ENCODE measurements around the gene ZMPSTE24.

ZMPSTE24 gene

GRCh38 chr1:40245686-40246085, 12.3 kb upstream of the ZMPSTE24 start:
- no peaks in the 10 kb centered on the region for H3K9me3 Mint-ChIP-seq
- no peaks in the 10 kb centered on the region for H3K36me3 Mint-ChIP-seq (ENCODE audit: low read depth)
- H3K27me3 Mint-ChIP-seq: peaks cover 1% of the 10 kb centered on the region
- no peak overlapping the region for H3K4me3 Mint-ChIP-seq
- H3K4me1 Mint-ChIP-seq (ENCODE audit: low read depth): peaks cover 12% of the 10 kb centered on the region
- H3K27ac Mint-ChIP-seq: no peak overlapping the region
- intact Hi-C loops (cut with micrococcal nuclease): no loop called here

GRCh38 chr1:40247655-40248054, 10.4 kb upstream of the ZMPSTE24 start, which contains the start of gene TMCO2:
TSS of gene TMCO2 (plus strand) at chr1:40247937. CDS start at chr1:40247994, 57 bp downstream.
- Mint-ChIP-seq H3K4me1 (ENCODE audit: low read depth) (peaks cover 6% of the 10 kb centered on the region), H3K27ac (no peak within 1 kb of the TSS), H3K9me3 (no peaks in the 10 kb centered on the region), H3K36me3 (ENCODE audit: low read depth) (no peaks in the 10 kb centered on the region), H3K4me3 (no peak within 1 kb of the TSS), H3K27me3 (peaks cover 1% of the 10 kb centered on the region)
- intact Hi-C loops (cut with micrococcal nuclease): no loop called here

GRCh38 chr1:40248412-40248811, 9.6 kb upstream of the ZMPSTE24 start:
- intact Hi-C loops (cut with micrococcal nuclease): no loop called here
- H3K4me3 Mint-ChIP-seq: no peak overlapping the region
- H3K9me3 Mint-ChIP-seq: no peaks in the 10 kb centered on the region
- peaks cover 1% of the 10 kb centered on the region for H3K27me3 Mint-ChIP-seq
- peaks cover 6% of the 10 kb centered on the region for H3K4me1 Mint-ChIP-seq (ENCODE audit: low read depth)
- H3K36me3 Mint-ChIP-seq (ENCODE audit: low read depth): no peaks in the 10 kb centered on the region
- no peak overlapping the region for H3K27ac Mint-ChIP-seq

- no peaks in the 10 kb centered on the region for H3K36me3 Mint-ChIP-seq (ENCODE audit: low read depth)
- H3K27me3 Mint-ChIP-seq: no peaks in the 10 kb centered on the region
- peaks cover 6% of the 10 kb centered on the region for H3K4me1 Mint-ChIP-seq (ENCODE audit: low read depth)
- no peaks in the 10 kb centered on the region for H3K9me3 Mint-ChIP-seq
- intact Hi-C loops (cut with micrococcal nuclease): no loop called here
- H3K27ac Mint-ChIP-seq: peak overlapping the region; percentile 42
- H3K4me3 Mint-ChIP-seq: no peak overlapping the region
Observed at GRCh38 chr1:40251456-40251855, 6.6 kb upstream of the ZMPSTE24 start.

- Mint-ChIP-seq H3K4me1 (ENCODE audit: low read depth) (peaks cover 6% of the 10 kb centered on the region), H3K27ac (peak overlapping the region; percentile 30), H3K27me3 (no peaks in the 10 kb centered on the region), H3K36me3 (ENCODE audit: low read depth) (peaks cover 5% of the 10 kb centered on the region), H3K4me3 (no peak overlapping the region), H3K9me3 (no peaks in the 10 kb centered on the region)
- intact Hi-C loops (cut with micrococcal nuclease): no loop called here
Observed at GRCh38 chr1:40252601-40253000, 5.4 kb upstream of the ZMPSTE24 start.

- intact Hi-C loops (cut with micrococcal nuclease): loop anchor here (5.0 kb wide), 2 partner anchors 93 to 277 kb away; partner anchors contain the start of genes RLF and ZNF684
- H3K36me3 Mint-ChIP-seq (ENCODE audit: low read depth): peaks cover 26% of the 10 kb centered on the region
- H3K4me3 Mint-ChIP-seq: no peak overlapping the region
- no peaks in the 10 kb centered on the region for H3K9me3 Mint-ChIP-seq
- no peak overlapping the region for H3K27ac Mint-ChIP-seq
- H3K4me1 Mint-ChIP-seq (ENCODE audit: low read depth): peaks cover 6% of the 10 kb centered on the region
- no peaks in the 10 kb centered on the region for H3K27me3 Mint-ChIP-seq
Observed at GRCh38 chr1:40255231-40255630, 2.8 kb upstream of the ZMPSTE24 start.

- H3K36me3 Mint-ChIP-seq (ENCODE audit: low read depth): peaks cover 39% of the 10 kb centered on the region
- H3K9me3 Mint-ChIP-seq: no peaks in the 10 kb centered on the region
- peaks cover 3% of the 10 kb centered on the region for H3K4me1 Mint-ChIP-seq (ENCODE audit: low read depth)
- no peak overlapping the region for H3K27ac Mint-ChIP-seq
- H3K4me3 Mint-ChIP-seq: peak overlapping the region; percentile 97
- intact Hi-C loops (cut with micrococcal nuclease): loop anchor here (5.0 kb wide), 2 partner anchors 94 to 276 kb away; partner anchors contain the start of genes RLF and ZNF684
- no peaks in the 10 kb centered on the region for H3K27me3 Mint-ChIP-seq
Observed at GRCh38 chr1:40256401-40257084, 1.5 kb upstream of the ZMPSTE24 start.

- H3K36me3 Mint-ChIP-seq (ENCODE audit: low read depth): peaks cover 47% of the 10 kb centered on the region
- H3K27ac Mint-ChIP-seq: peak overlapping the region; percentile 99
Observed at GRCh38 chr1:40257313-40257687, 736 bp upstream of the ZMPSTE24 start.

GRCh38 chr1:40258445-40258769, 371 bp downstream of the ZMPSTE24 start:
- intact Hi-C loops (cut with micrococcal nuclease): loop anchor here (1.0 to 5.0 kb wide), 3 partner anchors 17 to 274 kb away; partner anchors contain the start of genes RLF and ZNF684
- Mint-ChIP-seq H3K27ac (peak overlapping the region; percentile 99), H3K4me1 (ENCODE audit: low read depth) (peaks cover 6% of the 10 kb centered on the region), H3K27me3 (no peaks in the 10 kb centered on the region), H3K36me3 (ENCODE audit: low read depth) (peaks cover 58% of the 10 kb centered on the region), H3K4me3 (peak overlapping the region; percentile 97), H3K9me3 (no peaks in the 10 kb centered on the region)

More at GRCh38 chr1:40257313-40257687, 736 bp upstream of the ZMPSTE24 start:
- intact Hi-C loops (cut with micrococcal nuclease): loop anchor here (5.0 kb wide), 2 partner anchors 95 to 275 kb away; partner anchors contain the start of genes RLF and ZNF684
- H3K27me3 Mint-ChIP-seq: no peaks in the 10 kb centered on the region
- no peaks in the 10 kb centered on the region for H3K9me3 Mint-ChIP-seq
- peaks cover under 1% of the 10 kb centered on the region for H3K4me1 Mint-ChIP-seq (ENCODE audit: low read depth)
- H3K4me3 Mint-ChIP-seq: peak overlapping the region; percentile 97

GRCh38 chr1:40264354-40264781, 6.3 kb downstream of the ZMPSTE24 start:
- H3K27me3 Mint-ChIP-seq: no peaks in the 10 kb centered on the region
- no peaks in the 10 kb centered on the region for H3K9me3 Mint-ChIP-seq
- no peak overlapping the region for H3K4me3 Mint-ChIP-seq
- intact Hi-C loops (cut with micrococcal nuclease): loop anchor here (10.0 kb wide), 1 partner anchor 180 kb away; no protein-coding TSS in a partner anchor
- no peak overlapping the region for H3K27ac Mint-ChIP-seq
- peaks cover 67% of the 10 kb centered on the region for H3K36me3 Mint-ChIP-seq (ENCODE audit: low read depth)
- H3K4me1 Mint-ChIP-seq (ENCODE audit: low read depth): peaks cover 6% of the 10 kb centered on the region

GRCh38 chr1:40265298-40265697, 7.3 kb downstream of the ZMPSTE24 start:
- no peak overlapping the region for H3K4me3 Mint-ChIP-seq
- peaks cover 7% of the 10 kb centered on the region for H3K4me1 Mint-ChIP-seq (ENCODE audit: low read depth)
- no peaks in the 10 kb centered on the region for H3K9me3 Mint-ChIP-seq
- no peaks in the 10 kb centered on the region for H3K27me3 Mint-ChIP-seq
- intact Hi-C loops (cut with micrococcal nuclease): loop anchor here (10.0 kb wide), 1 partner anchor 180 kb away; no protein-coding TSS in a partner anchor
- no peak overlapping the region for H3K27ac Mint-ChIP-seq
- peaks cover 67% of the 10 kb centered on the region for H3K36me3 Mint-ChIP-seq (ENCODE audit: low read depth)

GRCh38 chr1:40265919-40266318, 7.9 kb downstream of the ZMPSTE24 start:
- no peaks in the 10 kb centered on the region for H3K27me3 Mint-ChIP-seq
- H3K4me3 Mint-ChIP-seq: no peak overlapping the region
- peaks cover 67% of the 10 kb centered on the region for H3K36me3 Mint-ChIP-seq (ENCODE audit: low read depth)
- intact Hi-C loops (cut with micrococcal nuclease): loop anchor here (10.0 kb wide), 1 partner anchor 181 kb away; no protein-coding TSS in a partner anchor
- H3K4me1 Mint-ChIP-seq (ENCODE audit: low read depth): peaks cover 11% of the 10 kb centered on the region
- no peak overlapping the region for H3K27ac Mint-ChIP-seq
- H3K9me3 Mint-ChIP-seq: no peaks in the 10 kb centered on the region

- no peak overlapping the region for H3K27ac Mint-ChIP-seq
- peaks cover 11% of the 10 kb centered on the region for H3K4me1 Mint-ChIP-seq (ENCODE audit: low read depth)
Observed at GRCh38 chr1:40266786-40267535, 8.9 kb downstream of the ZMPSTE24 start.

GRCh38 chr1:40267767-40268187, 9.7 kb downstream of the ZMPSTE24 start:
- intact Hi-C loops (cut with micrococcal nuclease): loop anchor here (10.0 kb wide), 1 partner anchor 183 kb away; no protein-coding TSS in a partner anchor
- no peak overlapping the region for H3K4me3 Mint-ChIP-seq
- H3K36me3 Mint-ChIP-seq (ENCODE audit: low read depth): peaks cover 62% of the 10 kb centered on the region
- peaks cover 7% of the 10 kb centered on the region for H3K4me1 Mint-ChIP-seq (ENCODE audit: low read depth)
- no peaks in the 10 kb centered on the region for H3K27me3 Mint-ChIP-seq
- H3K27ac Mint-ChIP-seq: no peak overlapping the region
- H3K9me3 Mint-ChIP-seq: no peaks in the 10 kb centered on the region

More at GRCh38 chr1:40266786-40267535, 8.9 kb downstream of the ZMPSTE24 start:
- Mint-ChIP-seq H3K36me3 (ENCODE audit: low read depth) (peaks cover 63% of the 10 kb centered on the region), H3K4me3 (no peak overlapping the region), H3K9me3 (no peaks in the 10 kb centered on the region), H3K27me3 (no peaks in the 10 kb centered on the region)
- intact Hi-C loops (cut with micrococcal nuclease): loop anchor here (10.0 kb wide), 1 partner anchor 182 kb away; no protein-coding TSS in a partner anchor

All from dendritic cell treated with granulocyte-macrophage colony-stimulating factor and Interleukin-4, amounts not matched to agents 40 ng/mL and 50 ng/mL, for 4 days (primary cell).